Esophagus (tissue), 2 donors: ENCODE results near the gene KMT5B. TPM values are rescaled to one million over a fixed set of nuclear protein-coding genes. Genes with fewer than 3 reads are reported as not detected.

Source experiments
- H3K27ac ChIP-seq, 2 donors: one replicate each; pipeline ENCODE4 v1.5.1; 2013; ENCODE audit warnings: low read depth in 2 of 2, mild to moderate bottlenecking in 2 of 2, inconsistent platforms in 1 of 2, low read length in 1 of 2, moderate library complexity in 1 of 2
- H3K27me3 ChIP-seq, 2 donors: one replicate each; pipeline ENCODE4 v1.6.1; 2013; ENCODE audit warnings: low read length in 2 of 2, control low read depth in 1 of 2, mild to moderate bottlenecking in 1 of 2; ENCODE audit not compliant: insufficient read depth in 2 of 2, control insufficient read depth in 1 of 2
- H3K36me3 ChIP-seq, 2 donors: one replicate each; pipeline ENCODE4 v1.6.1; 2013; ENCODE audit warnings: low read length in 1 of 2; ENCODE audit not compliant: control insufficient read depth in 2 of 2, insufficient read depth in 2 of 2
- H3K4me1 ChIP-seq, 2 donors: one replicate each; pipeline ENCODE4 v1.6.1; 2013; ENCODE audit warnings: low read length in 1 of 2; ENCODE audit not compliant: control insufficient read depth in 2 of 2, insufficient read depth in 2 of 2
- H3K4me3 ChIP-seq, 2 donors: one replicate each; pipeline ENCODE4 v1.5.1; 2013; ENCODE audit warnings: low read length in 2 of 2, mild to moderate bottlenecking in 2 of 2, low read depth in 1 of 2, moderate library complexity in 1 of 2
- H3K9me3 ChIP-seq, 2 donors: one replicate each; pipeline ENCODE4 v1.6.1; 2013; ENCODE audit warnings: mild to moderate bottlenecking in 2 of 2, low read depth in 1 of 2, low read length in 1 of 2, moderate library complexity in 1 of 2; ENCODE audit not compliant: control insufficient read depth in 2 of 2, insufficient read depth in 1 of 2
- WGBS, 2 donors: extraction: QIAGEN DNeasy Blood & Tissue Kit; methylation state at CpG; one replicate each; pipeline ENCODE4 v1.1.7; 2013; 5-methylcytosine and 5-hydroxymethylcytosine counted together
- polyA plus RNA-seq, 2 donors: library from polyadenylated mRNA; stranded (reverse); fragments of 200-250 nt; gene quantifications; one replicate each; pipeline ENCODE4 v1.2.3, GENCODE V29; 2013
- donor health status: healthy with polysubstance abuse.
- donor health status: Bipolar disorder and iron deficiency.

Gene KMT5B
- polyA plus RNA-seq, 2 donors = 12.7 to 16.8 TPM

GRCh38 chr11:68211546-68211945 is 1.6 kb downstream of the KMT5B start:
- no peaks in the 10 kb centered on the region for H3K9me3 ChIP-seq
- H3K4me3 ChIP-seq = peak overlapping the region; percentile 23 to 84
- H3K36me3 ChIP-seq = no peaks in the 10 kb centered on the region
- WGBS, 2 donors = 20 to 24% methylated on average over 14 of the region's 14 CpGs
- peaks cover 12 to 22% of the 10 kb centered on the region in 2 donors for H3K4me1 ChIP-seq
- H3K27me3 ChIP-seq = no peaks in the 10 kb centered on the region
- H3K27ac ChIP-seq = peak overlapping the region in 1 of 2 donors; percentile 59

DNA sequence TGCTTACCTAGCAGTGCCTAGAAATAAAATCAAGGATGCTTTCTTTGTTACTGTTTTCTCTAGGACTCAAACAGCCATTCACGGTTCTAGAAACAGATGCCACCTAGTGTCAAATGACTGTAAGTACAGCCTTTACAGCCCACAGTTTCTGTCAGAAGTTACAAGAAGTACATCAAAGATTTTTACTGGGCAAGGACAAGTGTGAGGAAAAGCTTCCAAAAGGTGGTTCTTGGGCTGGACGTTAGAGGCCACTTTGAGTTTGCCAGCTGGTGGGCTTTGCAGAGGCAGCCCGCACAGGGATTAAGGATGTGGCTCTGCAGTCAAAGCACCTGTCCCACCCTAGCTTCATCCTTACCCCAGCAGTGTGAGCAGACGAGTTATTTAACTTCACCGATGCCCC is 6.9 kb downstream of the KMT5B start:
- no peaks in the 10 kb centered on the region for H3K27me3 ChIP-seq
- no peak overlapping the region for H3K4me3 ChIP-seq
- no peaks in the 10 kb centered on the region for H3K36me3 ChIP-seq
- no peaks in the 10 kb centered on the region for H3K9me3 ChIP-seq
- peak overlapping the region in 1 of 2 donors; percentile 4 for H3K27ac ChIP-seq
- WGBS, 2 donors = 26 to 32% methylated on average over 5 of the region's 5 CpGs
- H3K4me1 ChIP-seq = peaks cover 2 to 12% of the 10 kb centered on the region in 2 donors

DNA sequence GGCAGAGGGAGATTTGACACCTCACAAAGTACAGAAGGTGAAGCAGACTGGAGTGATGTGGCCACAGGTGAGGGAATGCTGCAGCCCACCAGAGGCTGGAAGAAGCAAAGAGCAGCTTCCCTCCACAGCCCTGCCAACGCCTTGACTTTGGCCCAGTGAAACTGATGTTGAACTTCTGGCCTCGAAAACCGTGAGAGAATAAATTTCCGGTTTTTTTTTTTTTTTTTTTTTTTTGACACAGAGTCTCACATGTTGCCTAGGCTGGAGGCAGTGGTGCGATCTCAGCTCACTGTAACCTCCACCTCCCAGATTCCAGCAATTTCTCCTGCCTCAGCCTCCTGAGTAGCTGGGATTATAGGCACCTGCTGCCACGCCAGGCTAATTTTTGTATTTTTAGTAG is 8.7 kb downstream of the KMT5B start:
- WGBS, 2 donors = 51 to 53% methylated on average over 5 to 6 of the region's 6 CpGs
- no peaks in the 10 kb centered on the region for H3K9me3 ChIP-seq
- peaks cover 3 to 5% of the 10 kb centered on the region in 2 donors for H3K4me1 ChIP-seq
- H3K4me3 ChIP-seq = no peak overlapping the region
- H3K27ac ChIP-seq = no peak overlapping the region
- no peaks in the 10 kb centered on the region for H3K27me3 ChIP-seq
- no peaks in the 10 kb centered on the region for H3K36me3 ChIP-seq

- WGBS, 2 donors = 51 to 71% methylated on average over 2 of the region's 2 CpGs
- Histone ChIP-seq H3K4me1 (peaks cover 5 to 7% of the 10 kb centered on the region in 2 donors), H3K4me3 (no peak overlapping the region), H3K27ac (no peak overlapping the region), H3K27me3 (no peaks in the 10 kb centered on the region), H3K36me3 (no peaks in the 10 kb centered on the region), H3K9me3 (no peaks in the 10 kb centered on the region)
Observed at GRCh38 chr11:68202165-68202564, 10.9 kb downstream of the KMT5B start.

GRCh38 chr11:68201492-68201891 is 11.6 kb downstream of the KMT5B start:
- Histone ChIP-seq H3K27ac (no peak overlapping the region), H3K36me3 (no peaks in the 10 kb centered on the region), H3K9me3 (no peaks in the 10 kb centered on the region), H3K27me3 (no peaks in the 10 kb centered on the region), H3K4me3 (no peak overlapping the region), H3K4me1 (peaks cover 5 to 7% of the 10 kb centered on the region in 2 donors)
- 73 to 76% methylated on average over 4 of the region's 4 CpGs for WGBS, 2 donors

DNA sequence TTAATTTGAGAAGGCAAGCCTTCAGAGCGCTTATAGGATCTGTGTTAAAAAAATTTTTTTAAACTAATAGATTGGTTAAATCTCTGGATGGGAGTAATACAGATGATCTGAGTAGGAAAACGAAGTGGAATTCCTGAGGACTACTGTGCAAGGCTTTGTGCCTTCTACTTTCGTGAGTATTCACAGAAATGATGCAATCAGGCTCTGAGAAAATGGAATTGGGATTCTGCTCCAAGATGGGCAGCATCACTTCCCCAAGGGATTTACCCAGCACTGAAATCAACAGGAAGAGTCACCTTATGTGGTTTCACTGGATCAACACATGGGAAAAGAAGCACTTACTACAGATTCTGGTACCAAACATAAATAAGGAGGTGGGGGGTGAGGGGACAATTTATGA is 12.5 kb downstream of the KMT5B start:
- 66 to 67% methylated on average over 3 of the region's 3 CpGs for WGBS, 2 donors
- H3K4me1 ChIP-seq = peaks cover 5 to 7% of the 10 kb centered on the region in 2 donors
- H3K27ac ChIP-seq = no peak overlapping the region

GRCh38 chr11:68199295-68199987 is 13.7 kb downstream of the KMT5B start:
- Histone ChIP-seq H3K27me3 (no peaks in the 10 kb centered on the region), H3K4me3 (no peak overlapping the region), H3K9me3 (no peaks in the 10 kb centered on the region), H3K36me3 (no peaks in the 10 kb centered on the region), H3K4me1 (peaks cover 4 to 5% of the 10 kb centered on the region in 2 donors), H3K27ac (no peak overlapping the region)
- WGBS, 2 donors = 83 to 86% methylated on average over 8 of the region's 8 CpGs

More for the DNA sequence above, 12.5 kb downstream of the KMT5B start:
- Histone ChIP-seq H3K36me3 (no peaks in the 10 kb centered on the region), H3K4me3 (no peak overlapping the region), H3K27me3 (no peaks in the 10 kb centered on the region), H3K9me3 (no peaks in the 10 kb centered on the region)

- Histone ChIP-seq H3K27me3 (no peaks in the 10 kb centered on the region), H3K4me1 (peaks cover 2% of the 10 kb centered on the region in 2 donors), H3K4me3 (no peak overlapping the region), H3K9me3 (no peaks in the 10 kb centered on the region), H3K36me3 (no peaks in the 10 kb centered on the region), H3K27ac (no peak overlapping the region)
Observed at GRCh38 chr11:68196219-68196618, 16.9 kb downstream of the KMT5B start.

DNA sequence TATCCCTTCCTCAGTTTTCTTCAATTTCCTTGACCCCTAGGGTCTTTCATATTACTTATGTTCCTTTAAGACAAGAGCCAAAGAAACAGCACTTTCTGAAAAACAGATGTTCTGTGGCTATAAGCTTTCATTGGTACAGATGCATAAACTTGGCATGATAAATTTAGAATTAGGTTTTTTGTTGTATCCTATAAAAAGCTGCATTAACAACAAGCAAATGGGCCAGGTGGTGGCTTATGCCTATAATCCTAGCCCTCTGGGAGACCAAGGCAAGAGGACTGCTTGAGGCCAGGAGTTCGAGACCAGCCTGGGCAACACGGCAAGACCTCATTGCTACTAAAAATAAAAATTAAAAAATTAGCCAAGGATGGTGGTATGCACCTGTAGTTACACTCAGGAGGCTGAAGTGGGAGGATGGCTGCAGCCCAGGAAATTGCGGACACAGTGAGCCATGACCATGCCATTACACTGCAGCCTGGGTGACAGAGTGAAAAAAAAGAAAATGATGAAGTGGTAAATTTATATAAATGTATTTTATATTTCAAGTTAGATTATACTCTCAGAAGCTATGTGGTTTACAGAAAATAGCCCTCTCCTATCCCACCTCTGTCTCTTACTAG is 18.3 kb downstream of the KMT5B start:
- Histone ChIP-seq H3K9me3 (no peaks in the 10 kb centered on the region), H3K27me3 (no peaks in the 10 kb centered on the region), H3K36me3 (no peaks in the 10 kb centered on the region), H3K27ac (no peak overlapping the region), H3K4me3 (no peak overlapping the region), H3K4me1 (peaks cover 2% of the 10 kb centered on the region in 2 donors)
- 93 to 97% methylated on average over 3 of the region's 3 CpGs for WGBS, 2 donors

- Histone ChIP-seq H3K4me3 (no peak overlapping the region), H3K36me3 (no peaks in the 10 kb centered on the region), H3K27me3 (no peaks in the 10 kb centered on the region), H3K9me3 (no peaks in the 10 kb centered on the region), H3K4me1 (no peaks in the 10 kb centered on the region), H3K27ac (no peak overlapping the region)
- WGBS, 2 donors = 69 to 77% methylated on average over 5 of the region's 5 CpGs
Observed at GRCh38 chr11:68193018-68193417, 20.1 kb downstream of the KMT5B start.
